ENCODE data around the gene TBCD.

TBCD gene

GRCh38 chr17:82826211-82826610 is 74.3 kb downstream of the TBCD start:
- no peak overlapping the region for H3K4me3 ChIP-seq (ENCODE audit: low read depth, low read length)
- no peak for DNase-seq (ENCODE audit: low read depth)

GRCh38 chr17:82826956-82827355 is 75.1 kb downstream of the TBCD start:
- no peak for DNase-seq (ENCODE audit: low read depth)
- H3K4me3 ChIP-seq (ENCODE audit: low read depth, low read length): no peak overlapping the region
- no peak for TF ChIP-seq CTCF (IDR thresholded peaks at IDR 0.05; ENCODE audit: low read depth, low read length, missing control alignments)

More at GRCh38 chr17:82826211-82826610, 74.3 kb downstream of the TBCD start:
- no peak for TF ChIP-seq CTCF (IDR thresholded peaks at IDR 0.05; ENCODE audit: low read depth, low read length, missing control alignments)

- no peak for TF ChIP-seq CTCF (IDR thresholded peaks at IDR 0.05; ENCODE audit: low read depth, low read length, missing control alignments)
- DNase-seq (ENCODE audit: low read depth): no peak
- H3K4me3 ChIP-seq (ENCODE audit: low read depth, low read length): no peak overlapping the region
Measured at GRCh38 chr17:82828875-82829487, 77.1 kb downstream of the TBCD start.

GRCh38 chr17:82830249-82830661 is 78.4 kb downstream of the TBCD start:
- no peak overlapping the region for H3K4me3 ChIP-seq (ENCODE audit: low read depth, low read length)
- no peak for TF ChIP-seq CTCF (IDR thresholded peaks at IDR 0.05; ENCODE audit: low read depth, low read length, missing control alignments)
- no peak for DNase-seq (ENCODE audit: low read depth)

GRCh38 chr17:82831041-82831817 is 79.4 kb downstream of the TBCD start:
- H3K4me3 ChIP-seq (ENCODE audit: low read depth, low read length): no peak overlapping the region
- no peak for TF ChIP-seq CTCF (IDR thresholded peaks at IDR 0.05; ENCODE audit: low read depth, low read length, missing control alignments)
- DNase-seq (ENCODE audit: low read depth): no peak

- TF ChIP-seq CTCF (IDR thresholded peaks at IDR 0.05; ENCODE audit: low read depth, low read length, missing control alignments): no peak
Measured at GRCh38 chr17:82831818-82832200, 79.9 kb downstream of the TBCD start.

More at GRCh38 chr17:82831818-82832200, 79.9 kb downstream of the TBCD start:
- H3K4me3 ChIP-seq (ENCODE audit: low read depth, low read length): no peak overlapping the region
- DNase-seq (ENCODE audit: low read depth): no peak

Measured in GM12864 (cell line).